ENCODE measurements around the gene FAM200B.

DNA sequence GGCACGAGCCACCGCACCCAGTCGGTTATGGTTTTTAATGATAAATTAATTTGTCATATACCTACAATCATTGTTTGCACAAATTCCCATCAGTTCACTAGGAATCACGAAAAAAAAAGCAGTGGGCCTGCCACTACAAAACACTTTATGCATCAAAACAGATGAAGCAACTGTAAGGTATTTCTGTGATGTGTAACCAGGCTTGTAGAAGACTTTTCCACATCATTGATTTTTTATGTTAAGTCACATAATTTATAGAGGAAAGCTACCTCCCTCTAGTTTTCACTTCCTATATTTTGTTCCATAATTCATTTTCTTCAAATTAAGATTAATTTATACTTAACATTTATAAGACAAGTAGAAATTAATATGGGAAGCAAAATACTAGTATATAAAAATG is 6.7 kb upstream of the FAM200B start:
- TF ChIP-seq CTCF (IDR thresholded peaks at IDR 0.05) (no peak), POLR2A (IDR thresholded peaks at IDR 0.05) (no peak)
